Measurements from ENCODE around the gene VPS45. TPM values are rescaled to one million over a fixed set of nuclear protein-coding genes. Genes with fewer than 3 reads are reported as not detected.

The VPS45 gene
- total and polyA plus RNA-seq, 2 experiments from 2014 or later = 53.4 to 71.2 TPM

DNA sequence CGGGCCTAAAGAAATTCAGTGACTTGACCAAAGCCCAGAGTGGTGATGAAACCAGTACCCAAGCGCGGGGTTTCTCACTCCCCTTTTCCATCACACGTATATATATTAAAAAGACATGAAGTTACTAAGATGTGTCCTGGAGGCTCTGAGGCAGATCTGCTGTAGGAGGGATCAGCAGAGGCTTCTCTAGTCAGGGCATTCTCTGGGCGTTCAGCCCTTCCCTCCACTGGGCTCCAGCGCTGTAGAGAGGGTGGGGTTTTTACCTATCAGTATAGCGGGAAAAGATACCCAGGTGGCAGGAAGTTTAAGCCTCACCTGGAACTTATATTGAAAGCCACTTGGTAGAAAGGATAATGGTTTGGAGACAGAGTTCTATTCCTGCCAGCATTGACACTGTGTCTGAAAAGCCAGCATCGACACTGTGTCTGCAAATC is 81.3 kb downstream of the VPS45 start:
- peak in 1 of 2 donors; percentile 36 for DNase-seq (ENCODE audit: low read depth in 1 of 2, low spot score in 1 of 2)
- H3K9me3 ChIP-seq (ENCODE audit: low read depth) = no peaks in the 10 kb centered on the region
- TF ChIP-seq, protein P1, sequence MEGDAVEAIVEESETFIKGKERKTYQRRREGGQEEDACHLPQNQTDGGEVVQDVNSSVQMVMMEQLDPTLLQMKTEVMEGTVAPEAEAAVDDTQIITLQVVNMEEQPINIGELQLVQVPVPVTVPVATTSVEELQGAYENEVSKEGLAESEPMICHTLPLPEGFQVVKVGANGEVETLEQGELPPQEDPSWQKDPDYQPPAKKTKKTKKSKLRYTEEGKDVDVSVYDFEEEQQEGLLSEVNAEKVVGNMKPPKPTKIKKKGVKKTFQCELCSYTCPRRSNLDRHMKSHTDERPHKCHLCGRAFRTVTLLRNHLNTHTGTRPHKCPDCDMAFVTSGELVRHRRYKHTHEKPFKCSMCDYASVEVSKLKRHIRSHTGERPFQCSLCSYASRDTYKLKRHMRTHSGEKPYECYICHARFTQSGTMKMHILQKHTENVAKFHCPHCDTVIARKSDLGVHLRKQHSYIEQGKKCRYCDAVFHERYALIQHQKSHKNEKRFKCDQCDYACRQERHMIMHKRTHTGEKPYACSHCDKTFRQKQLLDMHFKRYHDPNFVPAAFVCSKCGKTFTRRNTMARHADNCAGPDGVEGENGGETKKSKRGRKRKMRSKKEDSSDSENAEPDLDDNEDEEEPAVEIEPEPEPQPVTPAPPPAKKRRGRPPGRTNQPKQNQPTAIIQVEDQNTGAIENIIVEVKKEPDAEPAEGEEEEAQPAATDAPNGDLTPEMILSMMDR (IDR thresholded peaks at IDR 0.05; ENCODE audit: low read depth, low read length) = no peak
- peaks cover 7% of the 10 kb centered on the region for H3K36me3 ChIP-seq
- H3K4me1 ChIP-seq (ENCODE audit: low read depth) = peaks cover 49% of the 10 kb centered on the region
- no peaks in the 10 kb centered on the region for H3K27me3 ChIP-seq
- H3K27ac ChIP-seq = peak overlapping the region; percentile 98
- peak overlapping the region; percentile 100 for H3K4me3 ChIP-seq

DNA sequence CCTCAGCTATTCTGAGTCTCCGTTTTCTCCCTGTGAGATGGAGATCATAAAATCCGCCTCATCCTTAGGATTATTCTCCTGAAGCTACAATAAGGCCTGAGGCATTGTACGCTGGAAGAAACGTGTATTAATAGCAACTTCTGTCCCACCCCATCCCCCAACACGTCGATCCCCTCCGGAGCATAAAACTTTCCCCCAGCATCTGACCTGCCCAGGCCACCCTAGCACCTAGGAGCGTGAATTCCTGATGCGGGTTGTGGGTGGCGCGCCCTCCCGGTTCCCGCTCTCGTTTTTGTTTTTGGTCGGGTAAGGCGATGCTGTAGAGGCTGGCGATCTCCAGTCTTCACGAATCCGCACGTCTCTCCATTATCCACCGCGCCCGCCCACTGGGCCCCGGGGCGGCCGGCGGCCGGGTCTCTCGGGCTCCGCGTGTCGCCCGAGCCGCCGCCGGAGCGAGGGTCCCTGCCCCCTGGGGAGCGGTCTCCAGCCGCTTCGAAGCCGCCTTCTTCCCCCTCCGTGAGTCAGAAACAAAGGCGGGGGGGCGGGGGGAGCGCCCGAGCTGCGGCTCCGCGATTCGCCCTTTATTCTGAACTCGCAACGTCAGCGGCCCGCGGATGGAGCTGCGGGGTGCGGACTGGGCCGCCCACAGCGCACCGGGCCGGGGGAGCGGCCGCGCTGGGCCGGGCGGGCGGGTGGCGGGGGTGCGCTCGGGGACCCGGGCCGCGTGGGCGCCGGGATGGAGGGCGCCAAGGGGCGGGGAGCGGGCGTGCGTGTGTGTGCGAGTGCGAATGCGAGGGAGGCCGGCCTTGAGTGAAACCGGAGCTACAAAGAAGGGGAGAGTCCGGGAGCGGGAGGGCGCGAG is 81.9 kb downstream of the VPS45 start, which contains the start of gene PLEKHO1:
PLEKHO1 (plus strand) TSS at position 646 of the 862 bp plus-strand sequence. CDS start 342 bp downstream, outside the sequence.
- peak; percentile 87 to 90 for DNase-seq (ENCODE audit: low read depth in 1 of 2, low spot score in 1 of 2)
- H3K27ac ChIP-seq = peak within 1 kb of the TSS; percentile 98

DNA sequence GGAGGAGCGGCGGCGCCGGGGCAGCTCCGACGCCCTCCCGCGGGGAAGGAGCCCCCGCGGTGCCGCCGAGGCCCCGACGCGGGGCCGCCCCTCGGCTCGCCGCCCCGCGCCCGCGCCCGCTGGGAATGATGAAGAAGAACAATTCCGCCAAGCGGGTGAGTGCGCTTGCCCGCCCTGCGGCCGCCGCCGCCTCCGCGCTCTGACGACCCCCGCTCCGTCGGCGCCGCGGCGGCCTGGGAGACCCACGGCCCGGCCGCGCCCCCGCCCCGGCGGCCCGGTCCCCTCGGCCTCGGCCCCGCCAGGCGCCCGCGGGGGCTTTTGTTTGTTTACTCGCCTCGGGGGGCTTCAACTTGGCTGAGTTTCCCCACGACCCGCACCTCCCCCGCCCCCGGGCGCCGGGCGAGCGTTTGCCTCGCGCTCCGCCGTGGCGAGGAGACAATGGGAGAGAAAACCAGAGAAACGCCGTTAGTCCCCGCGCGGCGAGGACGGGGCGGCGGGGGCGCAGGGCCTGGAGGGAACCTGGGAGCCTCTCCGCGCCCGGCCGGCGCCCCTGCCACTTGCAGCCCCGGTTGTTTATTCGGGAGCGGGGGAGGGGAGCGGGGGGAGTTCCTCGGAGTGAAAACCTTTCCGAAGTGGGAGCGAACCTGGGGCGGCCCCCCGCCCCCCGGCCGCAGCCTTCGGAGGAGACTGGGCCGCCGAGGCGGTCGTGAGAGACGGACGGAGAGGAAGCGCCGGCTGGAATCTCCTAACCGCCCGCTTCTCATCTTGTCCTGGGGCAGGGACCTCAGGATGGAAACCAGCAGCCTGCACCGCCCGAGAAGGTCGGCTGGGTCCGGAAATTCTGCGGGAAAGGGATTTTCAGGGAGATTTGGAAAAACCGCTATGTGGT is 82.8 kb downstream of the VPS45 start:
- Histone ChIP-seq H3K4me3 (peak overlapping the region; percentile 100), H3K27ac (peak overlapping the region; percentile 98), H3K36me3 (peaks cover 17% of the 10 kb centered on the region), H3K9me3 (ENCODE audit: low read depth) (no peaks in the 10 kb centered on the region), H3K27me3 (no peaks in the 10 kb centered on the region), H3K4me1 (ENCODE audit: low read depth) (peaks cover 35% of the 10 kb centered on the region)
- TF ChIP-seq, protein P1 (IDR thresholded peaks at IDR 0.05; ENCODE audit: low read depth, low read length) = no peak
- DNase-seq (ENCODE audit: low read depth in 1 of 2, low spot score in 1 of 2) = peak in 1 of 2 donors; percentile 52

More for the DNA sequence above, 81.9 kb downstream of the VPS45 start, which contains the start of gene PLEKHO1:
- Histone ChIP-seq H3K9me3 (ENCODE audit: low read depth) (no peaks in the 10 kb centered on the region), H3K27me3 (no peaks in the 10 kb centered on the region), H3K36me3 (peaks cover 14% of the 10 kb centered on the region), H3K4me1 (ENCODE audit: low read depth) (peaks cover 44% of the 10 kb centered on the region), H3K4me3 (peak within 1 kb of the TSS; percentile 100)
- TF ChIP-seq, protein P1 (IDR thresholded peaks at IDR 0.05; ENCODE audit: low read depth, low read length) = no peak

DNA sequence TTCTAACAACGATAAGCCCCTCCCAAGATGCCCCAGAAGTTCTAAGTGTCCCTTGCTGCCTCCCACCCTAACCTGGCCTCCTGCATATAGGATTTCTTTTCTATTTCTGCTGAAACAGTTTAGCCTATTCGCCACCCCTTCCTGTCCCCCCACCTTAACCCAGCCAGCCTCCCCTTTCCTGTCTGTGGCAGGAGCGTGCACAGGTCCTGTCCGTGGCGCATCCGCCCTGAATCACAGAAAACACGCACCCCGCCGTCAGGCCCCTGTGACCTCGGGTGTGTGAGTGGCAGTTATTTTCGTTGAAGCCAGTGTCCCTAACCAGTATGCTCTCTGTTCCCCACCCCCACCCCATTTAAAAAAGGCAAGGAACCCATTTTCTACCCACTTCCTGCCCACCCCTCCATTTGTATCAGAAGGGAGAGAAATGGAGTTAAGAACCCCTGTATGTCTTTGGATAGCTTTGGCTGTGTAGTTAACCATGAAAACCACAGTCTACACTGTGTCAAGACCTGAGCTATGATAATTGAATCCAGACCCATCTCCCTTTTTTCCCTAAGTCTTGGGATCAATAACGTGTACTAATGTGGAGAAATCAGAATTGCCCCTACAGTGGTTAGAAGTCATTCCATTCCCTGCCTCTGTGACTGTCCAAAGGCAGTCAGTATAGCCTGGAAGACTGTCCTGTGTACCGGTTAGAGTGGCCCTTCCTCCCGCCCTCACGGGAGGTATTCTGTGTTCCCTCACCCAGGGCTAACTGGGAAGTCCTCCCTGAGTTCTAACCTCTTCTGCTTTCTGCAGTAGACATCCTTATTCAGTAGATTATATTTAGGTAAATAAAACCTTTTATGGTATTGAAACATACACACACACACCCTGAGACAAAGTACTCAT is 84.0 kb downstream of the VPS45 start:
- peaks cover 29% of the 10 kb centered on the region for H3K4me1 ChIP-seq (ENCODE audit: low read depth)
- H3K9me3 ChIP-seq (ENCODE audit: low read depth) = no peaks in the 10 kb centered on the region
- peak overlapping the region; percentile 98 for H3K27ac ChIP-seq
- H3K27me3 ChIP-seq = no peaks in the 10 kb centered on the region
- DNase-seq (ENCODE audit: low read depth in 1 of 2, low spot score in 1 of 2) = no peak
- peak overlapping the region; percentile 100 for H3K4me3 ChIP-seq
- TF ChIP-seq, protein P1 (IDR thresholded peaks at IDR 0.05; ENCODE audit: low read depth, low read length) = no peak
- peaks cover 28% of the 10 kb centered on the region for H3K36me3 ChIP-seq
